Liver (tissue), 9 donors: Measurements from ENCODE around the gene TRIP12. TPM values are rescaled to one million over a fixed set of nuclear protein-coding genes. Genes with fewer than 3 reads are reported as not detected.

ENCODE experiments used
- DNase-seq: peaks from one replicate; pipeline ENCODE4 v3.0.0-alpha.2; 2017; ENCODE audit warnings: low spot score
- H3K27ac ChIP-seq, 2 donors: one replicate each; pipeline ENCODE4 v1.7.0; 2013; ENCODE audit warnings: inconsistent platforms in 2 of 2, low read length in 2 of 2, control low read depth in 1 of 2, low read depth in 1 of 2, mild to moderate bottlenecking in 1 of 2
- H3K27me3 ChIP-seq, 4 donors: one replicate each; pipeline versions ENCODE4 v1.6.1 to v1.7.0; 2013; ENCODE audit warnings: low read length in 3 of 4, inconsistent platforms in 1 of 4, mild to moderate bottlenecking in 1 of 4, moderate library complexity in 1 of 4; ENCODE audit not compliant: control insufficient read depth in 4 of 4, insufficient read depth in 4 of 4
- H3K36me3 ChIP-seq, 4 donors: one replicate each; pipeline versions ENCODE4 v1.6.1 to v1.7.0; 2013; ENCODE audit warnings: low read length in 3 of 4, mild to moderate bottlenecking in 3 of 4, low read depth in 1 of 4, moderate library complexity in 1 of 4; ENCODE audit not compliant: control insufficient read depth in 4 of 4, insufficient read depth in 3 of 4
- H3K4me1 ChIP-seq, 4 donors: one replicate each; pipeline versions ENCODE4 v1.6.1 to v1.7.0; 2013; ENCODE audit warnings: low read length in 3 of 4, mild to moderate bottlenecking in 3 of 4, moderate library complexity in 1 of 4; ENCODE audit not compliant: control insufficient read depth in 4 of 4, insufficient read depth in 4 of 4
- H3K4me3 ChIP-seq, 3 donors: one replicate each; pipeline versions ENCODE4 v1.6.1 to v1.7.0; 2013; ENCODE audit warnings: low read length in 3 of 3, control low read depth in 1 of 3, low read depth in 1 of 3, mild to moderate bottlenecking in 1 of 3
- H3K9ac ChIP-seq, 2 donors: one replicate each; pipeline ENCODE4 v1.7.0; 2013; ENCODE audit warnings: low read length in 2 of 2, mild to moderate bottlenecking in 2 of 2, moderate library complexity in 2 of 2, control low read depth in 1 of 2, low read depth in 1 of 2
- H3K9me3 ChIP-seq, 4 donors: one replicate each; pipeline versions ENCODE4 v1.6.1 to v1.7.0; 2013; ENCODE audit warnings: low read length in 3 of 4; ENCODE audit not compliant: control insufficient read depth in 4 of 4
- ATF3 ChIP-seq: IDR thresholded peaks from 2 replicates; pipeline ENCODE4 v1.6.1; 2016; ENCODE audit warnings: antibody characterized with exemption
- CTCF ChIP-seq: fragments of 150-350 bp; IDR thresholded peaks from 2 replicates; pipeline ENCODE4 v1.5.1; 2017; ENCODE audit warnings: improper control_type of control experiment, low read depth, low read length; ENCODE audit not compliant: missing input control
- EGR1 ChIP-seq, 2 donors: IDR thresholded peaks; 2 replicates each; pipeline ENCODE4 v1.6.1; 2016 to 2018; ENCODE audit warnings: antibody characterized with exemption in 2 of 2, low read depth in 2 of 2
- FOXA1 ChIP-seq: IDR thresholded peaks from 2 replicates; pipeline ENCODE4 v1.6.1; 2016; ENCODE audit warnings: antibody characterized with exemption
- FOXA2 ChIP-seq: IDR thresholded peaks from 2 replicates; pipeline ENCODE4 v1.6.1; 2016; ENCODE audit warnings: antibody characterized with exemption
- GABPA ChIP-seq, 2 donors: IDR thresholded peaks in 1 of 2; conservative IDR thresholded peaks in 1 of 2; 2 replicates each; pipeline ENCODE4 v1.6.1; 2016; ENCODE audit warnings: antibody characterized with exemption in 2 of 2, mild to moderate bottlenecking in 1 of 2, moderate library complexity in 1 of 2
- HNF4A ChIP-seq, 2 donors: conservative IDR thresholded peaks; 2 replicates each; pipeline ENCODE4 v1.6.1; 2016; ENCODE audit warnings: antibody characterized with exemption in 2 of 2, mild to moderate bottlenecking in 2 of 2
- HNF4G ChIP-seq: IDR thresholded peaks from 2 replicates; pipeline ENCODE4 v1.6.1; 2016; ENCODE audit warnings: antibody characterized with exemption
- JUND ChIP-seq, 2 donors: IDR thresholded peaks; 2 replicates each; pipeline ENCODE4 v1.6.1; 2016; ENCODE audit warnings: antibody characterized with exemption in 2 of 2
- MAX ChIP-seq: IDR thresholded peaks from 2 replicates; pipeline ENCODE4 v1.6.1; 2016; ENCODE audit warnings: antibody characterized with exemption
- NR2F2 ChIP-seq: IDR thresholded peaks from 2 replicates; pipeline ENCODE4 v1.6.1; 2016; ENCODE audit warnings: antibody characterized with exemption
- RAD21 ChIP-seq, 2 donors: IDR thresholded peaks; 2 replicates each; pipeline ENCODE4 v1.6.1; 2016; ENCODE audit warnings: antibody characterized with exemption in 2 of 2, mild to moderate bottlenecking in 2 of 2
- RXRA ChIP-seq, 2 donors: IDR thresholded peaks; 2 replicates each; pipeline ENCODE4 v1.6.1; 2017 to 2018; ENCODE audit warnings: antibody characterized with exemption in 2 of 2, mild to moderate bottlenecking in 1 of 2
- SP1 ChIP-seq: IDR thresholded peaks from 2 replicates; pipeline ENCODE4 v1.6.1; 2018; ENCODE audit warnings: antibody characterized with exemption, mild to moderate bottlenecking
- TAF1 ChIP-seq: conservative IDR thresholded peaks from 2 replicates; pipeline ENCODE4 v1.6.1; 2016; ENCODE audit warnings: antibody characterized with exemption, mild to moderate bottlenecking
- YY1 ChIP-seq: IDR thresholded peaks from 2 replicates; pipeline ENCODE4 v1.6.1; 2016; ENCODE audit warnings: antibody characterized with exemption, mild to moderate bottlenecking
- ZBTB33 ChIP-seq: IDR thresholded peaks from 2 replicates; pipeline ENCODE4 v1.6.1; 2016; ENCODE audit warnings: antibody characterized with exemption
- WGBS: extraction: QIAGEN DNeasy Blood & Tissue Kit; methylation state at CpG from one replicate; pipeline ENCODE4 v1.1.7; 2013; 5-methylcytosine and 5-hydroxymethylcytosine counted together
- polyA plus RNA-seq, 2 donors: library from polyadenylated mRNA; stranded (reverse) in 1 of 2; unstranded in 1 of 2; fragments of 200-250 nt in 1 of 2; fragments of >200 nt in 1 of 2; fragmentation: Nextera tagmentation in 1 of 2; extraction: Ambion mirVana in 1 of 2; gene quantifications; one replicate each; pipeline versions ENCODE4 v1.2.1 to v1.2.3, GENCODE V29; 2013 to 2015
- total RNA-seq, 2 donors: library from RNA; depleted of rRNA; stranded (reverse); fragments of >200 nt; gene quantifications; one replicate each; pipeline ENCODE4 v1.2.3, GENCODE V29; 2014
- TF ChIP-seq, protein P1 (sequence below): IDR thresholded peaks from 2 replicates; pipeline ENCODE4 v1.6.1; 2016; ENCODE audit warnings: antibody characterized with exemption, mild to moderate bottlenecking
- donor health status: healthy.
- donor health status: healthy.
- donor health status: healthy.
- donor health status: healthy.
- donor health status: healthy.

Gene TRIP12
- total and polyA plus RNA-seq, 4 donors = 13.9 to 128 (median 67.4) TPM

DNA sequence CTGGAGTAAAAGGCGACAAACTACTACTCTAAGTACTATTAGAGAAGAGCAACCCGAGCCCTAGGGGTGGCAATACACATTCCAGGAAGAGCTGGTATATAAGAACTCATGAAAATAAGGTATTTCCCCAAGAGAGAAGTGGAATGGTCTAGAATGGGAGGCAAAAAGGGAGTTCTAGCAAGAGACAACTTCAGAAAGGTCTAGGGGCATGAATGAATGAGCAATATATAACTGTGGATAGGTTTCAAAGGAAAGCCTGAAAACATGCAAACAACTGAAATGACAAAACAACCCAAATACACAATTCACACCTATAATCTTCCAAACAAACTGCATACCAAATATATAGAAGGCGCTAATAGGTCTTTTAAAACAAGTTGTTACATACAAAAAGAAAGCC lies 22.2 kb downstream of the TRIP12 start:
- Histone ChIP-seq H3K9ac (no peak overlapping the region), H3K4me1 (peaks cover 7 to 20% (median 16%) of the 10 kb centered on the region in 4 donors), H3K27ac (peak overlapping the region in 1 of 2 donors; percentile 22), H3K27me3 (no peaks in the 10 kb centered on the region), H3K36me3 (peaks cover 0 to 6% (median 2%) of the 10 kb centered on the region in 4 donors), H3K9me3 (no peaks in the 10 kb centered on the region), H3K4me3 (no peak overlapping the region)
- WGBS = 99% methylated on average over 3 of the region's 3 CpGs
- TF ChIP-seq, protein P1, sequence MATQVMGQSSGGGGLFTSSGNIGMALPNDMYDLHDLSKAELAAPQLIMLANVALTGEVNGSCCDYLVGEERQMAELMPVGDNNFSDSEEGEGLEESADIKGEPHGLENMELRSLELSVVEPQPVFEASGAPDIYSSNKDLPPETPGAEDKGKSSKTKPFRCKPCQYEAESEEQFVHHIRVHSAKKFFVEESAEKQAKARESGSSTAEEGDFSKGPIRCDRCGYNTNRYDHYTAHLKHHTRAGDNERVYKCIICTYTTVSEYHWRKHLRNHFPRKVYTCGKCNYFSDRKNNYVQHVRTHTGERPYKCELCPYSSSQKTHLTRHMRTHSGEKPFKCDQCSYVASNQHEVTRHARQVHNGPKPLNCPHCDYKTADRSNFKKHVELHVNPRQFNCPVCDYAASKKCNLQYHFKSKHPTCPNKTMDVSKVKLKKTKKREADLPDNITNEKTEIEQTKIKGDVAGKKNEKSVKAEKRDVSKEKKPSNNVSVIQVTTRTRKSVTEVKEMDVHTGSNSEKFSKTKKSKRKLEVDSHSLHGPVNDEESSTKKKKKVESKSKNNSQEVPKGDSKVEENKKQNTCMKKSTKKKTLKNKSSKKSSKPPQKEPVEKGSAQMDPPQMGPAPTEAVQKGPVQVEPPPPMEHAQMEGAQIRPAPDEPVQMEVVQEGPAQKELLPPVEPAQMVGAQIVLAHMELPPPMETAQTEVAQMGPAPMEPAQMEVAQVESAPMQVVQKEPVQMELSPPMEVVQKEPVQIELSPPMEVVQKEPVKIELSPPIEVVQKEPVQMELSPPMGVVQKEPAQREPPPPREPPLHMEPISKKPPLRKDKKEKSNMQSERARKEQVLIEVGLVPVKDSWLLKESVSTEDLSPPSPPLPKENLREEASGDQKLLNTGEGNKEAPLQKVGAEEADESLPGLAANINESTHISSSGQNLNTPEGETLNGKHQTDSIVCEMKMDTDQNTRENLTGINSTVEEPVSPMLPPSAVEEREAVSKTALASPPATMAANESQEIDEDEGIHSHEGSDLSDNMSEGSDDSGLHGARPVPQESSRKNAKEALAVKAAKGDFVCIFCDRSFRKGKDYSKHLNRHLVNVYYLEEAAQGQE = no peak
- TF ChIP-seq HNF4A (conservative IDR thresholded peaks at IDR 0.05) = no peak
- TF ChIP-seq TAF1 = no peak
- TF ChIP-seq RXRA (IDR thresholded peaks at IDR 0.05) = no peak
- no peak for TF ChIP-seq JUND (IDR thresholded peaks at IDR 0.05)
- TF ChIP-seq YY1 = no peak
- no peak for DNase-seq

DNA sequence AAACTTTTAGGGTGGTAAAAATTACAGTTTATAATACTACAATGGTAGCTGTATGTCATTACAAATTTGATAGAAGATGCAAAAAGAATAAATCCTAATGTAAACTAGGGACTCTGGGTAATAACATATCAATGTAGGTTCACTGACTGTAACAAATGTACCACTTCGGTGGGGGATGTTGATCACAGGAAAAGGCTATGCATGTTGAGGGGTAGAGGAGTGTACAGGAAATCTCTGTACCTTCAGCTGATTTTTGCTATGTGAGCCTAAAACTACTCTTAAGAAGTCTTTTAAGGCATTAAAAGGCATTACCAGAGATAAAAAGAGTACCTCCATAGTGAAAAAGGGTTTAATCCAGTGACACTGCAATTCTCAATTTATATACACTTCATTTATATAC lies 25.0 kb downstream of the TRIP12 start:
- DNase-seq = no peak
- H3K4me3 ChIP-seq = no peak overlapping the region
- no peak overlapping the region for H3K27ac ChIP-seq
- H3K27me3 ChIP-seq = no peaks in the 10 kb centered on the region
- TF ChIP-seq ZBTB33 = no peak
- no peak for TF ChIP-seq JUND (IDR thresholded peaks at IDR 0.05)
- TF ChIP-seq ATF3 = no peak
- TF ChIP-seq RAD21 (IDR thresholded peaks at IDR 0.05) = no peak
- no peak for TF ChIP-seq FOXA1
- no peak for TF ChIP-seq CTCF
- no peak for TF ChIP-seq MAX
- TF ChIP-seq, protein P1 = no peak
- TF ChIP-seq TAF1 = no peak
- no peak for TF ChIP-seq YY1
- TF ChIP-seq SP1 = no peak
- TF ChIP-seq HNF4G = no peak
- TF ChIP-seq EGR1 (IDR thresholded peaks at IDR 0.05; ENCODE audit: low read depth in 2 of 2) = no peak
- TF ChIP-seq RXRA (IDR thresholded peaks at IDR 0.05) = no peak
- TF ChIP-seq FOXA2 = no peak
- no peak for TF ChIP-seq GABPA (IDR thresholded peaks at IDR 0.05 in 1 of 2, conservative IDR thresholded peaks at IDR 0.05 in 1 of 2)
- no peak for TF ChIP-seq NR2F2
- no peaks in the 10 kb centered on the region for H3K9me3 ChIP-seq
- WGBS = 62% methylated on average over 1 of the region's 1 CpG
- H3K36me3 ChIP-seq = no peaks in the 10 kb centered on the region
- peaks cover 7 to 19% (median 15%) of the 10 kb centered on the region in 4 donors for H3K4me1 ChIP-seq
- H3K9ac ChIP-seq = no peak overlapping the region
